LNCaP clone FGC (cell line): ENCODE measurements around the gene IGSF1.
A peak's percentile ranks its signal among the peaks of the same experiment; 100 is the strongest.

Source experiments
- DNase-seq: peaks from one replicate; pipeline ENCODE4 v3.0.0-alpha.2; 2011; ENCODE audit warnings: low read depth
- H3K4me3 ChIP-seq: 2 replicates; pipeline ENCODE4 v1.5.1; 2011; ENCODE audit warnings: mild to moderate bottlenecking, low read depth, low read length, control low read depth
- TF ChIP-seq, protein P1 (sequence below): IDR thresholded peaks from 2 replicates; pipeline ENCODE4 v1.5.1; 2012; ENCODE audit warnings: mild to moderate bottlenecking; ENCODE audit not compliant: control insufficient read depth, insufficient read depth; ENCODE audit errors: extremely low read depth

IGSF1 gene

DNA sequence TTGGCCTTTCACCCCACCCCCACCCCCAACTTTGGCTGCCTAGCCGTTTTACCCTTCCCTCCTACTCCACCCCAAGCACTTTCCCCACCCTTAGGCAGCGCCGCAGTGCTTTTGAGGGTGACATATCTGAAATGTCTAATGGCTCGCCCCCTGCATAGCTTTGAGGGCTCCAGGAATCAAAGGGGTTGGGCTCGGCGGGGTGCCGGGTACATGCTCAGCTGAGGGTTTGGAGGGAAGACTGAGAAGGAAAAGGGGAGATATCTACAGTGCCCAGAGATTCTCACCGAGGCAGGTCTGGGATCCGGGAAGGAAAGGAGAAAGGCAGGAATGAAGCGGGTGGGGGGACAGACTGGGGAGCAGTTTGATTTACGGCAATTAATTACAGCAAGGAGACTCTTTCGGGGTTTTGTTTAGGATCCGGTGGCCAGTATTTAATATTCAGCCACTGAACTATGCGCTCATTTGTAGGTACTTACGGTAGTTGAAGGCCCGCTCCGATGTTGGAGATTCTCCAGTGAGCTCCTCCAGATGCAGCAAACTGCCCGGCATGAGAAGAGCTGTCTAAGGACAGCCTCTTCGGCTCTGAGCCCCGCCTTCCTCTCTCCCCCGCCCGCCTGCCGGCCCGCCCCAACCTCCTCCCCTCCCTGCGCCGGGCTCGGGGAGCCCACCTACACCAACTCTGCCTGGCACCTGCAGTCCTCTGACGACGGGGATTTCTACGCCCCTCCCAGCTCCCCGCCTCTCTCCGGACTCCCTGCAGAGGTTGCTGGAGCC lies at the start of gene IGSF1:
IGSF1 (minus strand) TSS at position 569 of the 774 bp plus-strand sequence. CDS start 2,632 bp downstream, outside the sequence.
- DNase-seq: peak; percentile 21
- no peak within 1 kb of the TSS; the same call in 1 of the 2 replicates for H3K4me3 ChIP-seq
- TF ChIP-seq, protein P1, sequence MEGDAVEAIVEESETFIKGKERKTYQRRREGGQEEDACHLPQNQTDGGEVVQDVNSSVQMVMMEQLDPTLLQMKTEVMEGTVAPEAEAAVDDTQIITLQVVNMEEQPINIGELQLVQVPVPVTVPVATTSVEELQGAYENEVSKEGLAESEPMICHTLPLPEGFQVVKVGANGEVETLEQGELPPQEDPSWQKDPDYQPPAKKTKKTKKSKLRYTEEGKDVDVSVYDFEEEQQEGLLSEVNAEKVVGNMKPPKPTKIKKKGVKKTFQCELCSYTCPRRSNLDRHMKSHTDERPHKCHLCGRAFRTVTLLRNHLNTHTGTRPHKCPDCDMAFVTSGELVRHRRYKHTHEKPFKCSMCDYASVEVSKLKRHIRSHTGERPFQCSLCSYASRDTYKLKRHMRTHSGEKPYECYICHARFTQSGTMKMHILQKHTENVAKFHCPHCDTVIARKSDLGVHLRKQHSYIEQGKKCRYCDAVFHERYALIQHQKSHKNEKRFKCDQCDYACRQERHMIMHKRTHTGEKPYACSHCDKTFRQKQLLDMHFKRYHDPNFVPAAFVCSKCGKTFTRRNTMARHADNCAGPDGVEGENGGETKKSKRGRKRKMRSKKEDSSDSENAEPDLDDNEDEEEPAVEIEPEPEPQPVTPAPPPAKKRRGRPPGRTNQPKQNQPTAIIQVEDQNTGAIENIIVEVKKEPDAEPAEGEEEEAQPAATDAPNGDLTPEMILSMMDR: no peak

DNA sequence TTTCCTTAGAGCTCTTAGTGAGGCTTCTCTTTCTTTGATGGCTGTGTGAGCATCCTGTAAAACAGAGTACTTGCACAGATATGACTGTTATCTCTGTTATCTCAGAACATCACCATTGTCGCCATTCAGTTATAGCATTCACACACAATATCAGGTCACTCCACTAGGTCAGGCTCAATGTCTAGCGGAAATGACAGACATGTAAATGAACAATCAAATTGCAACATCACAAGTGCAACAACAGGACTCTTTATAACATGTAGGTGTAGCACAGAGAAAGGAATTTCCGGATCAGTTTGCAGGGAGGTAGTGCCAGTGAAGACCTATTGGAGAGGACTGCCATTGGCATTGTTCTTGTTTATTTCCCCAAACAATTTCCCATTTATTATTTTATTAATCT lies 43.2 kb upstream of the IGSF1 start:
- no peak for DNase-seq
- no peak overlapping the region for H3K4me3 ChIP-seq
- TF ChIP-seq, protein P1: no peak

GRCh38 chrX:131331152-131331551 lies 42.0 kb upstream of the IGSF1 start:
- no peak overlapping the region for H3K4me3 ChIP-seq
- TF ChIP-seq, protein P1: 0 out of 2 replicates have a peak, but pooled peaks have one; percentile 14
- no peak for DNase-seq

DNA sequence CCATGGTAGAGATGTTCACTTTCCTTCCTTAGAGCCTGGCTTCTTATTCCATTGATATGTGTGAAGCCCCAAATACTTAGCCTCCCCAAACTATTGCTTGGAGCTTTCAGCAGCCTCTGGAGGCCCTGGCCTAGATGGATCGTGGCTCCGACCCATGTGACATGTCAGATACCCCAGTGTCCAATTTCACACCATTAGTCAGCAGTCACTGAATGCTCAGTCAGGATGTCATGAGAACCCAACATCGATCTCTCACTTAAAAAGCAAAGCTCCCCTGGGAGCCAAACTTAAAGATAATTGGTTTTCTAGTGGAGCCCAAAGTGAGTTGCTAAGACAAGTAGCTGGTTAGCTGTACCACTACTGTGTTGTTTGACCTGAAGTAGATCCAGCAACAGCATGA lies 41.6 kb upstream of the IGSF1 start:
- TF ChIP-seq, protein P1: no peak
- no peak for DNase-seq
- H3K4me3 ChIP-seq: no peak overlapping the region

GRCh38 chrX:131322651-131323050 lies 33.5 kb upstream of the IGSF1 start:
- no peak for DNase-seq
- no peak overlapping the region for H3K4me3 ChIP-seq
- TF ChIP-seq, protein P1: no peak

DNA sequence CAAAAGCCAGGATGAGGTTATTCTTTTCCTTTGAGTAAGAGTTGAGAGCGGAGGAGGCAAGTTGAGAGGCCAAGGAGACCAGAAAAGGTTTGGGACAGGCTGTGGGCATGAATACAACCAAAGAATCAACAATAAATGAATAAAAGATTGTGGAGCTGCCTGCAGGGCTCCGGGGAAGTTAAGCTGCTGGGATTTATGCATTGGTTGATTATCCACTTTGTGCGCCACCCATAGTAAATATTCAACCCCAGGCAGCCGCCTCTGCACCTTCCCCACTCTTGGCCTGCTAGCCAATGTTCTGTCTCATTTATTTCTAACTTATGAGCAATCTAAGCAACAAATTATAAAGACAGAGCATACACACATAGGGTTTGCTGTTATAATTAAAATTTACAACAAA lies 28.2 kb upstream of the IGSF1 start:
- TF ChIP-seq, protein P1: no peak
- DNase-seq: no peak
- no peak overlapping the region for H3K4me3 ChIP-seq

DNA sequence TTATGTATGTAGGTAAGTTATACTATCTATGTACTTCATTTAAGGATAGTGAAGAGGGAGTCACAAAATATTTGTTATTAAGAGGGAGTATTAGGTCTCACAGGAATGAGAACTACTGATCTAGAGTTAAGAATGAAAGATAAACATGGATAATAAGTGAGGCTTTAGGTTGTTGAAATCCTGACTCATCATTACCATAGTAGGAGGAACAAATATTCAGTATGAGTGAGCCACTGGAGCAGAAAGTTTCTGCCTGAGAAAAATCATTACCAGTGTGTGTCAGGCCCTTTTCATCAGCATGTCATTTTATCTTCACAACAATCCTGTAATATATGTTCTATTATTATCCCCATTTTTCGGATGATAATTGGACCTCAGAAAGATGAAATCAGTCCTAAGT lies 27.2 kb upstream of the IGSF1 start:
- no peak overlapping the region for H3K4me3 ChIP-seq
- DNase-seq: no peak
- TF ChIP-seq, protein P1: no peak
